Epithelial cell of proximal tubule (primary cell): ENCODE results near the gene AP1B1. TPM values are rescaled to one million over a fixed set of nuclear protein-coding genes. Genes with fewer than 3 reads are reported as not detected.
A peak's percentile ranks its signal among the peaks of the same experiment; 100 is the strongest.

Source experiments
- DNase-seq: peaks from one replicate; pipeline ENCODE4 v3.0.0-alpha.2; 2011; ENCODE audit warnings: low read depth
- H3K4me3 ChIP-seq: 2 replicates; pipeline ENCODE4 v1.5.1; 2011; ENCODE audit warnings: low read depth, mild to moderate bottlenecking, low read length
- CTCF ChIP-seq: conservative IDR thresholded peaks from 2 replicates; pipeline ENCODE4 v1.5.1; 2012; ENCODE audit warnings: low read depth, mild to moderate bottlenecking, low read length
- total RNA-seq: library from RNA; depleted of rRNA; stranded (reverse); fragments of >200 nt; gene quantifications from 2 replicates; pipeline ENCODE4 v1.2.3, GENCODE V29; 2015

Gene AP1B1
- total RNA-seq, 1 donor from 2014 or later = 50.3 TPM

- H3K4me3 ChIP-seq = no peak overlapping the region
- DNase-seq = no peak
- no peak for TF ChIP-seq CTCF
Measured at GRCh38 chr22:29314537-29315285, 73.7 kb downstream of the AP1B1 start.

- H3K4me3 ChIP-seq = no peak overlapping the region
- TF ChIP-seq CTCF = no peak
- no peak for DNase-seq
Measured at GRCh38 chr22:29313576-29314466, 74.5 kb downstream of the AP1B1 start.

GRCh38 chr22:29313126-29313575 lies 75.2 kb downstream of the AP1B1 start:
- no peak overlapping the region for H3K4me3 ChIP-seq
- no peak for DNase-seq
- peak; percentile 73 for TF ChIP-seq CTCF

GRCh38 chr22:29312218-29313125 lies 75.9 kb downstream of the AP1B1 start:
- no peak for TF ChIP-seq CTCF
- DNase-seq = no peak
- no peak overlapping the region for H3K4me3 ChIP-seq

GRCh38 chr22:29311464-29312217 lies 76.7 kb downstream of the AP1B1 start:
- no peak overlapping the region for H3K4me3 ChIP-seq
- TF ChIP-seq CTCF = no peak
- DNase-seq = no peak

GRCh38 chr22:29310863-29311339 lies 77.5 kb downstream of the AP1B1 start:
- TF ChIP-seq CTCF = no peak
- peak; percentile 54 for DNase-seq
- no peak overlapping the region for H3K4me3 ChIP-seq
